HG02678 (cell line): ENCODE results near the gene INPP5J.
"Not testable (repeated sequence)": the region's sequence is repeated elsewhere in the genome, so short reads cannot be mapped to it uniquely, and the experiment has no call there.

Experiments
- ATAC-seq: cut with Tn5 transposase; IDR thresholded peaks from one replicate; pipeline ENCODE4 v1.9.1; 2021; ENCODE audit warnings: mild to moderate bottlenecking, moderate library complexity; ENCODE audit not compliant: unreplicated experiment

INPP5J gene

DNA sequence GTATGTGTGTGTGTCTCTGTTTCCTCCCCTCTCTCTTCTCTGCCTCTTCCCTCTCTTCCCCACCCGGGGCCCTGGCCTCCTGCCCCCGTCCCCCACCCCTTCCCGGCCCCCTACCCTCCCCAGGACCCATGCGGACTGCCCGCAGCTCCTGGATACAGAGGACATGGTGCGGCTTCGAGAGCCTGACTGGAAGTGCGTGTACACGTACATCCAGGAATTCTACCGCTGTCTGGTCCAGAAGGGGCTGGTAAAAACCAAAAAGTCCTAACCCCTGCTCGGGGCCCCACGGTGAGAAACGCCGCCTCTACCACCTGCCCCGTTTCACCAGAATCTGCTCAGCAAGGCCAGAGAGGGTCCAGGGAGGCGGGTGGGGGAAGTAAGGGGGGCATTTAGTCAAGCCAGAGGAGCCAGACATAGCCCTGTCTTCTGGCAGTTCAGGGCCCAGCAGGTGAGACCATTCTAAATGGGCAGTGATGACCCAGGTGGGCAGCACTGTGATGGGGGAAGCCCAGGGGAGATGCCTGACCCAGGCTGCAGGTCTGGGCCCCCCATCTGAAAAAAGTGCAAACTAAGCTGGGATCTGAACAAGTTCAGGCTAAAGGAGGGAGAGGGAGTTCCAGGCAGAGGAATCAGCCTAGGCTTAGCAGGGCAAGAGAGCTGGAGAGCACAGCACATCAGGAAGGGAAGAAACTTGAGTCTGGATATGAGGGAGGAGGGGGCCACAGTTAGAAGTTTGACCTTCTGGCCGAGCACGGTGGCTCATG lies 21.8 kb upstream of the INPP5J start:
- no peak for ATAC-seq

DNA sequence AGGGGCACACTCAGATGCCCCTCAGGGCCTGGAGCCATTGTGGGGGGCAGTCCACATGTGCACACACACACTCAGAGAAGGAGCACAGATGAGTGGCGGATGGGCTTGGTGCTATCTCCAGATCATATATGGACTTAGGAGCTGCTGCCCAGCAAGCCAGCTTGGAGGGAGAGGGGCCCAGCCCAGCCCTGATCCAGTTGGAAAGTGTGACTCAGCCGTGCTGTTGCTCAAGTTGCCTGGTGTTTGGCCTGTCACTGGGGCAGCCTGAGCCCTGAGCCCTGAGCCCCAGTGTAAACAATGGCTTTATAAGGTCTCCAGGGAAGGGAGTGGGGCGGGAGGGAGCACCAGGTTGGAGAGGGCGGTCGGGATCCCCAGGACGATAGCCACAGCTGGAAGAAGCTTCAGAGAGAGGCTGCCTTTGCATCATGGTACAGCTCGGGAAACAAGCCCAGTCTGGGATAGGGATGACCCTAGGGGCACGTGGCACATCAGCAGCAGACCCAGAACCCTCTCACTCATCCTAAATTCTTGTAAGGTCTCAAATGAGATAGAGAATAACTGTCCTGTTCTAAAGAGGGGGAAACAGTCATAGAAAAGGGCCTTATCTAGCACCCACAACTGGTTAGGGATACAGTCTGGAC lies 20.2 kb upstream of the INPP5J start:
- no peak for ATAC-seq

DNA sequence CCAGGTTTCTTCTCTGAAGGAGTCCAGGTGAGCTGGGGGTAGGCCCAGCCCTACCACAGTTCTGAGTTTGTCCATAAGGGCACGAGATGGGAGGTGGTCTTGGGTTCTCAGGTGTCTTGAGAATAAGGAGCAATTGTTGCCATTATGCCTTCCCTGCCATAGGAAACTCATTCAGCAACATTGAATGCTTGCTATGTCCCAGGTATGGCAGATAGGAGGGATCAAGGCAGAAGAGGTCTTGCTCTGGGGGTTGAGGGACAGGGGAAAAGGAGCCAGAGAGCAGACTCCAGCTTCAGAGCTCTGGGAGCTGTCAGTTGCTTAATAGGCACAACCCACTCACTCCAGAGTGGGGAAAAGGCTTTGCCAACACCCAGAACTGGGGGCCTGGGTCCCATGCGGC lies 19.7 kb upstream of the INPP5J start:
- no peak for ATAC-seq

DNA sequence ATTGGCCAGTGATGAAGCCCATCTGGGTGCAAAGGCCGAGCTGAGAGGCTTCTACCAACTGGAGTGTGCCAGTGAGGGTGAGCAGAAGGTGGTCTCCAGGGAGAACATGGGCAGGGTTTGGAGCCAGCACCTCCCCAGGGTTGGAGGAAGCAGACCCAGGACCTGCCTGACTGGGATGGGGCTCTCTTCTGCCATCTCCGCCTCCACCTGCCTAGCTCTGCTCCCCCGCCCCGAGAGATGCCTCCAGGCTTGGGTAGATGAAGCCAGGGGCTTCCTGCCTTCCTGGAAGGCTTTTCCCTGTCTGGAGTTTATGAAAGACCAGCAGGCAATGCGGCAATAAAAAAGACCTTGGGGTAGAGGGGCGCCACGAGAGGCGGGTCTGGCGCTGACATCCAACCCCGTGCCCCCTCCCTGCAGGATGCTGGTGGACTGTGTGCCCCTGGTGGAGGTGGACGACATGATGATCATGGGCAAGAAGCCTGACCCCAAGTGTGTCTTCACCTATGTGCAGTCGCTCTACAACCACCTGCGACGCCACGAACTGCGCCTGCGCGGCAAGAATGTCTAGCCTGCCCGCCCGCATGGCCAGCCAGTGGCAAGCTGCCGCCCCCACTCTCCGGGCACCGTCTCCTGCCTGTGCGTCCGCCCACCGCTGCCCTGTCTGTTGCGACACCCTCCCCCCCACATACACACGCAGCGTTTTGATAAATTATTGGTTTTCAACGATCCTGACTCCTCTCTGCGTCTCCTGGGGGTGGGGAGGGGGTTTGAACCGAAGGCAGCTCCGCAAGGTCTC lies 18.7 kb upstream of the INPP5J start:
- ATAC-seq: no peak

DNA sequence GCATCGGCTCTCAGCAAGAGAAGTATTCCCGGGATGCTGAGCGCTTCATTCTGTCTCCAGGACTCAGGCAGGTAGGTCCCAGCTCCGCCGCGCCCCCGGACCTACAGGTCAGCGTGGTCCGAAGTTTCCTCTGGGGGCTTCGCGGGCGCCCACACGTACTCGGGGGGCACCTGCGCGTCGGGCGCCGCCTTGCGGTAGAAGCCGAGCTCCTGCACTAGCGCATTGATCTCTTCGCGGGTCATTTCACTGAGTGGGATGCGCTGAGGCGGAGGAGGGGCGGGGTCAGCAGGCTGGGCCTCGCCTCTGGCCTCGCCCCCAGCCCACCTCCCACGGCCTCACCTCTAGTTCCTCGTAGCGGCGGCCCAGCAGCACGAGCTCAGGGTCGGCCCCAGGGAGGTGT lies 17.9 kb upstream of the INPP5J start:
- no peak for ATAC-seq

DNA sequence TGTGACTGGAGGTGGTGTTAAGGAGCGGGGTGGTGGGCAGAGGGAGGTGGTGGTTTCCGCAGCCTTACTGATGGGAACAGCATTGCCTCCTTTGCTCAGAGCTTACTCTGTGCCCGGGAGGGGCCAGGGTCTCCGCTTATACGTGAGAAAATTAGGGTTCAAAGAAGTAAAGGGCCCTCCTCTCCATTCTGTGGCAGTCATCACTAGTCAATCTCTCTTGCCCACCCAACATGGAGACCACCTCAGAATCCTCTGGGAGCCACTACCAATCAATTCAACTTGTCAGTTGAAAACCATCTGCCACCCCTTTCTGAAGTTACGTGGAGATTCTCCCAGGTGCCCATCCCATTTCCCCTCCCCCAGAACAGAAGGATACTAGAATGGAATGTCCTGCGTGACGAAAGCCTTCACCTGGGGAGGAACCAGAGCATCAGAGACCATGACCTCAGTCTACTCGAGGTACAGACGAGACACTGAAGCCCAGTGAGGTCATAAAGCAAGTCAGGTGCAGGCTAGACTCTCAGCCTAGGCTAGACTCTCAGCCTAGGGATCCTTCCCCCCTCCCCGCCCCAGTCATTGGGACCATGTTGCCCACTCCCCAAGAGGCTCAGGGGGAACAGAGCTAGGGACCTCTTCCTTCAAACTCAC lies 17.4 kb upstream of the INPP5J start:
- no peak for ATAC-seq

DNA sequence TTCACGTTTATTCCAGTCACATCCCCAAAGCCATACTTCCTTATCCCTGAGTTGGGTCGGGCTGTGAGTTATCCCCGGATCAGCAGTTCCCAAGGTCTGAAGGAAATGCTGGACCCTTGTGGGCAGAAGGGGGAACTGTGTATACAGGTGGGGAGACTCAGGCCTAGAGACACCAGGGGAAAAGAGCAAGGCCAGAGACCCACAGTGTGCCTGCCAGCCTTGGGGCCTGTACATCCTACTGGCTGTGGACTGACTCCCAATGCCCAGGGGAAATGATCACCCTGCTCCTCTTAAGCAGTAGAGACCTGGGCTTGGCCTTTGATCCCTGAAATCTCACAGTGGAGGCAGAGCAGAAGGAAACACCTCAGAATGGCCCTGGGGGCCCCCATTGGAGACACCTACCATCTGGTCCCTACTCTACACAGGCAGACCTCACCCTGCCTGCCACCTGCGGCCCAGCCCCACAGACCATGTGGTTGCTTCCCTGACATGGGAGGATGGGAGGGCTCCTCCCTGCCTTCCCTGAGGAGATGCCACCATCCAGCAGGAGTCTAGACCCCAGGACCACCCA lies 16.7 kb upstream of the INPP5J start:
- ATAC-seq: no peak

DNA sequence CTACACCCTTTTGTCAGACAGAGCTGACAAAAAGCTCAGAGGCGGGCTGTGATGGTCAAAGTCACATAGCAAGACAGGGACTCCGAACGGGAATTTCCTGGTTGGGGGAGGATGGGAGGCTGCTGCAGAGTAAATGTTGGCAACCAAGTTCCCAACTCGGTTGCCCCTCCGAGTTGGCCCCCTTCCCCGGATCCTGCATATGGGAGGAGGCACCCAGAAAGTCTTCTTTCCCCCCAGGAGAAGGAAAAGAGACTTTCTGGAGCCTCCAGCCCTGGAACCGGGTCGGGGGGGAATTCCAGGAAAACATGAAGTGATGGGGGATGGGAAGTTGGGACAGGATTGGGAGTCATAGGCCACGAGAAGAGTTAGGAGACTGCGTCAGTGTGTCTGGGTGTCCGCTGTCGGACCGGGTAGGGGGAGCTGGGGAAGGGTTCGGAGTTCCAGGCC lies 16.0 kb upstream of the INPP5J start:
- no peak for ATAC-seq

- ATAC-seq: peak; percentile 84
These were observed 15.4 kb upstream of the INPP5J start, which contains the start of gene SELENOM for GRCh38 chr22:31107178-31107893. Gene SELENOM (minus strand): TSS chr22:31107568. CDS start chr22:31107505, 63 bp downstream.

GRCh38 chr22:31107894-31108218 lies 14.9 kb upstream of the INPP5J start:
- ATAC-seq: peak; percentile 23

- ATAC-seq: not testable (repeated sequence)
These were observed 10.1 kb upstream of the INPP5J start for GRCh38 chr22:31112547-31113091.

DNA sequence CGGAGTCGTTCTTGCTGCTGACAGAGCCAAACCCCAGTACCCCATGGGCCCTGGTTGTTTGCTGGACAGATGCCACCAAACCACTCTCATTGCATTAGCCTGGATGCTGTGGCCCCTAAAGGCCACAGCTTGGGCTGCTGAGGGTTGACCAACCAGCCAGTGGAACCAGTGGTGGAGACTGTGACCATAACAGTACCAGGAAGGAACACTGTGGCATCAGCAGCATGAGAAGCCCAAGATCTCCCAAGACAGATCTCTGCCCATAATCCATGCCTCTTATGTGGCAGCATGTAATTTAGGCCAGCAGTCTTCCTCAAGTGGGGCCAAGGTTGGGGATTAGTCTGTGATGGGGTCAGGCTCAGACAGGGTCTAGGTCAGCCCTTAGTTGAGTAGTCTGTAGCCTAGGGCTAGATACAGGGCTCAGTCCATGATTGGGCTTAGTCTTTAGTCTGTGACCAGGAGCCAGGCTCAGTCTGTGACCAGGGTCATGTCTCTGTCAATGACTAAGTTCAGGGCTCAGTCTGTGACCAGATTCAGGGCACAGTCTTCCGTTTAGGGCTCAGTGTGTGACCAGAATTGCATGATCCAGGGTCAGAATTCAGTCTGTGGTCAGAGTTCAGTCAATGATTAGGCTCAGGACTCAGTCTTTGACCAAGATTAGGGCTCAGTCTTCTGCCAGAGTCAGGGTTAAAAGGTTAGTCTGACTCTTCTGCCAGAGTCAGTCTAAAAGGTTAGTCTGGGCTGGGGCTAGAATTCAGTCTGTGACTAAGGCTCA lies 4.5 kb upstream of the INPP5J start:
- no peak for ATAC-seq

DNA sequence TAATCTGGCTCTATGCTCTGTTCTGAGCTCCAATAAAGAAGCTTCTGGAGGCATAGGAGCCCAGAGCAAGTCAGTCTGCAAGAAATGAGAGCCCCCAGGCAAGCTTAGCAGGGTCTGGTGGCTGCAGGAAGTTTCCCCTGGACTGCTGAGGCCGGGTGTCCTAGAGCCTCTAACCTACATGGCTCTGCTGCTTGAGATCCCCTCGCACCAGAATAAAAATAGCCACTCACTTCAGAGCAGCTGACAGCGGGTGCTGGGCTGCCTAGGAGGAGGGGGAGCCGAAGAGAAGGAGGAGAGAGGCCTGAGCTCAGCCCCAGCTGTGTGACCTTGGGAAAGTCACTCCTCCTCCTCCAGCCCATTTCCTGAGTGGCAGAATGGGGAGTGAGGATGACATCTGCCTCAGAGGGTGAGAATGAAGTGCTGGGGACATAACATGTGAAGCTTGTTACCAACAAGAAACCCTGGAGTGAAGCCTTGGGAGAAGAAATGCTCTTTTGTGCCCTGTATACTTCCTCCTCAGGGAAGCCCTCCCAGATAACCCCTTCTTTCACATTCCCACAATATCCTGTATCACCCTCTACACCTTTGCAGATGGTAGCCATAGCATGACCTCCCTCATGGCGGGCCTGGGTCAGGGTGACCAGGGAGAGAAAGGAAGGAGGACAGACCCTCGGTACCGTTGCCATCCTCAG lies 3.6 kb upstream of the INPP5J start:
- ATAC-seq: no peak

- no peak for ATAC-seq
These were observed 2.5 kb upstream of the INPP5J start for GRCh38 chr22:31120230-31120629.

- ATAC-seq: no peak
These were observed 2.1 kb upstream of the INPP5J start for GRCh38 chr22:31120642-31121041.

GRCh38 chr22:31121403-31121802 lies 1.4 kb upstream of the INPP5J start:
- ATAC-seq: no peak

DNA sequence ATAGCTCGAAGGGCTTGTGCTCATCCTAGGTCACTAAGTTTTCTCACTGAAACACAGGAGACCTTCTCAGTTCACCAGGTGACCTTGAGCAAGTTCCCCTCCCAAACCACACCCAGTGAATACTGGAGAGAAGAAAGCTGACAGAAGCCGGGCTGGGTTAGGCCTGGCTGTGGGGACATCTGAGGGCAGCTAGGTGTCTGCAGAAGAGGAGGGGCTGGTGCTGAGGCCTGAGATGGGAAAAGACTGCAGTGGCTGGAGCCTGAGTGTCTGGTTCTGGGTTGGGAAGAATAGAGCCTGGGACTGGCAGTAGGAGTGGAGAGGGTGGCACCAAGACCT lies 602 bp upstream of the INPP5J start:
- ATAC-seq: no peak

DNA sequence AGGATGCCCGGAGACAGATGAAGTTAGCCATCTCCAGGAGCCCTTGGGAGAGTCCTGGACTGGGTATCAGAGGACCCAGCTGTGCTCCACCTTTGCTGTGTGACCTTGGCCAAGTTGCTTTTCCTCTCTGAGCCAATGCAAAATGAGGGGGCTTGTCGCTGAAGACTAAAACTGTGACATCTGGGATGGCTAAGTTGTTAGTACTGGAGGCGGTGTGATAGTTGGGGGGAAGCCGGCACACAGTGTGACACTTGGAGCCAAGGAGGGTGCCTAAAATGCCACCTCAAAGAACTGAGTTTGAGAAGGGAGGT lies 481 bp downstream of the INPP5J start:
- no peak for ATAC-seq

DNA sequence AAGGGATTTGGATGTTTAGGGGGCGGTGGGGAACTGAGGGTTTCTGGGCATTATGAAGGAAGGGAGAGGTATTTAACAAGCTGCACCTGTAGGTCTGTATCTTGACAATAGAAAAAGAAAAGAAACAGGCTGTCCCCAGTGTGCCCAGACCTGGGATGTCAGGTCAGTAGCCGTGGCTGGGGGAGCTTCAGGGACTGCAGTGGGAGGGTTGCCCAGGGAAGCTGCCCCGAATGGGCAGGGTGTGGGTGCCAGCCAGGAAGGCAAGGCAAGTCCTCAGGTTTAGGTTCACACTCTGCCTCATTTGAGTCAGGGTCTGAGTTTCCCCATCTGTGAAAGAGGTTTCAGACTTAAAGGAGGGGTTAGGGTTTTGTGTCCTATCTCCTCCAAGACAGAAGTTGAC lies 1.5 kb downstream of the INPP5J start:
- ATAC-seq: no peak
